ENCODE results near the gene TRIM41.
"Not testable (repeated sequence)": the region's sequence is repeated elsewhere in the genome, so short reads cannot be mapped to it uniquely, and the experiment has no call there.

Gene TRIM41

GRCh38 chr5:181248277-181248676 is 25.2 kb downstream of the TRIM41 start:
- DNase-seq (ENCODE audit: low read depth, low spot score), result no peak

DNA sequence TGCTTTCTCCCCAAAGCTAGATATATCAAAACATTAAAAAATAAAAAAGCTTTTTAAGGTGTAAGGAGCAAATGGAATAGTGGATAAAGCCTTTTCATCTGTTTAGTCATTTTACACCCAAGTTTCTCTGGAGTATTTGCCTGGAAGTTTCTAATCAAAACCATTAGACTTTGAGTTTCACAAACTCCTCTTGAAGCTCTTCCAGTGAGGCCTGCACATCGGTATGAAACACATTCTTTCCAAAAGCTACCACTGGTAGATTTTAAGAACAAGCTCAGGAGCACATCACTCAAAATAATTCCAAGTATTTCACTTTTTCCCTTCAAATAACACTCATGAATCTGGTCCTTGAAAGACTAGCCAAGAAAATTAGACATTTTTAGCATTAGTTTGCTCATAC is 32.2 kb downstream of the TRIM41 start:
- DNase-seq (ENCODE audit: low read depth, low spot score), result no peak

DNA sequence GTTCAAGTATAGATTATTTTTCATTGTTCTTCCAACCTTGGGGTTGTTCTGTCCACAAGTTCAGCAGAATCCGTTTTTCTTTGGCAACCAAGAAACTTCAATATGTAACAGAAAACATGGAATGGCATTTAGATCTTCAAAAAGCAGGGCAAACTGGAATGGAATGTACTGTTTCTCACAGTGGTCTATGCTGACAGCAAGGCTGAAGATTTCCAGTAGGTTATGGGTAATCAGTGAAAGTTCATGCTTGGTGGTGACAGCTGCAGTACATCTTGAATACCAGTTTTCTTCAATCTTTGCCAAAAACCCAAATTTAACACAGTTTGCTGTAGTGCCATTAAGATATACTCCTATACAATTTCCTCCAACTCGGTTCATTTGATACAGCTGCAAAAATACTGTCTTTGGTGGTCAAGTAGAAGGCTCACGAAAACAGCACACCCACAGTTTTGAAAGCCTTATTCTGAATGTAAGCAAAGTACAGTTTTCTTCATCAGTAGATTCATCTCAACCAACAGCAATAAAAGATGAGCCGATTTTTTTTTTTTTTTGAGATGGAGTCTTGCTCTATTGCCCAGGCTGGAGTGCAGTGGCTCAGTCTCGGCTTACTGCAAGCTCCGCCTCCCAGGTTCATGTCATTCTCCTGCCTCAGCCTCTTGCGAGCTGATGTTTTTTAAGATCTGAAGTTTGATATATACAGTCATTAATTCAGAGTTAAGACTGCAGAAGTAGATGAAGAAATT is 32.9 kb downstream of the TRIM41 start:
- DNase-seq (ENCODE audit: low read depth, low spot score), result no peak

GRCh38 chr5:181258576-181258975 is 35.5 kb downstream of the TRIM41 start:
- no peak for DNase-seq (ENCODE audit: low read depth, low spot score)

DNA sequence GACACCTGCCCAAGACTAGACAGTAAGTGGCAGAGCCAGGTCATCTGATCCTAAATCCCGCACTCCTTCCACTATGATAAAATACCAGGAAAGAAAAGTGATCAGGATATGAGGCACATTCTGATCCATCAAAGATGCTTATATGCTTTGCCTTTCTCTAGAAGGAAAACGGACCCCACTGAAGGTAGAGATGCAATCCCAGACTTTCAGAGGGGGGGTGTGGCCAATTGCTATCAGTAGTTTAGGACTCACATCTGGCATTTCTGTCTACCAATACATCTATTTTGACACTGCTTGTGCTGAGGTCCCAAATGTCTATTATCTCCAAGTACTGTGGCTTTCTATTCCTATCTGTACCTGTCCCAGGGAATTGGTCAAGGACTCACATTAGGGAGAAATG is 36.2 kb downstream of the TRIM41 start:
- no peak for DNase-seq (ENCODE audit: low read depth, low spot score)

DNA sequence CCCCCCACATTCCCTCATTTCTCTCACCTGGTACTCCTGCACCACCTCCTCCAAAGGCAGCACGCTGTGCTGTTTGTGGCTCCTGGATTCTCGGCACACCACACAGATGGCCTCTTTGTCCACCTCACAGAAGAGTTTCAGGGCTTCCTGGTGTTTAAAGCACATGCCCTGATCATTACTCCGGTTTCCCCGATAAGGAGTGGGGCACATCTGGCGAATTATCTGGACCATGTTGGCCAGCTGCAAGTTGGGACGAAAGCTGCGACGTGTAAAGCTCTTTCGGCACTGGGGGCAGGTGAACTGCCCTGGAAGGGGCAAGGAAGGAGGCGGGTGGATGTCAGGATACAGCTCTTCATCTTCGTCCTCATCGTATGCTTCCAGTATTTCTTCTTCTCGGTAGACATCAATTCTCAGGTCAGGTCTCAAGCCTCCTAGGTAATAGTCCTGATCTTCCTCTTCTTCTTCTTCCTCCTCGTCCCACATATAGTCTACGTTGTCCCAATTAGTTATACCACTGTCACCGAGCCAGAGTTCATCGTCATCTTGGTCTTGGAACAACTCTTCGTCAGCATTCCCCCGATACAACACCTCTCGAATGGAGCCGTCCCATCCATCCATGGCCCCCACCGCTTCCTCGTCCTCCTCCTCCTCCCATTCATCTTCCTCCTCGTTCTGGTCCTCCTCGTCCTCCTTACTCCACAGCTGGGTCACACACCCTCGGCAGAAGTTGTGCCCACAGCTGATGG is 37.1 kb downstream of the TRIM41 start:
- DNase-seq (ENCODE audit: low read depth, low spot score), result no peak

- peak; percentile 56 for DNase-seq (ENCODE audit: low read depth, low spot score)
Observed at GRCh38 chr5:181260720-181261319, 37.7 kb downstream of the TRIM41 start, which contains the start of gene TRIM52. Gene TRIM52, minus strand, starts transcription at chr5:181261143. Its CDS starts 330 bp downstream, at chr5:181260813.

DNA sequence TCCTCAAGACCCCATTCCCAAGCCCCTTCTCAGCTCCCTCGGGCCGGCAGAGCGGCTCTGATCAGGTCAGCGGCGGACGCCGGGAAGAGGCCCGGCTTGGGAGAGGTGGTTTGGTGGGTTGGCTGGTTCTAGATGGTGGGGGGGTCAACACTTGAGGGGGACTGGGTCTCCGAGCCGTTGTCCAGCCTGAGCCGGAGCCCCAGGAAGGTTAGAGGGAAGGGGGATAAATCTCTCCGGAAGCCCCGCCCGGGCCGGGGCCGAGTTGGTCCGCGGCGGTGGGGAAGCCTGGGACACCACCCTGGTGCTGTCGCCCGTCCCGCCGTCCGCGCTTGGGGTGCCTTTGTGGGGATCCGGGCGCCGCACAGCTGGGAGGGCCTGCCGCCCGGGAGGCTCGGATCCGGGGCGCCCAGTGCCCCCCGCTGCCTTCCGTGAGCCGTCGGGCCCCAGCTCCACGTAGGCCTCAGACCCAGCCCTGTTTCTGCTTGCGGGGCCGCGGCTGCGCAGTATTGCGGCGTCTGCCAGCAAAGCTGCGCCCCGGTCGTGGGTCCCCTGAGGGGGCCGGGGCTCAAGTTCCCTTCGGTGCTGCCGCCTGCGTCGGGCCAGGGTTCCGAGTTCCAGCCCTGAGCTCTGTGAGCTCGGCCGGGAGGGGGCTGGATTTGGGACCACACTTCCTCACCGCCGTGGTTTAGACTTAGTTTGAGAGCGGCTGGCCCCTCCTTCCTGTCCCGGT is 38.4 kb downstream of the TRIM41 start:
- DNase-seq (ENCODE audit: low read depth, low spot score), result no peak

DNA sequence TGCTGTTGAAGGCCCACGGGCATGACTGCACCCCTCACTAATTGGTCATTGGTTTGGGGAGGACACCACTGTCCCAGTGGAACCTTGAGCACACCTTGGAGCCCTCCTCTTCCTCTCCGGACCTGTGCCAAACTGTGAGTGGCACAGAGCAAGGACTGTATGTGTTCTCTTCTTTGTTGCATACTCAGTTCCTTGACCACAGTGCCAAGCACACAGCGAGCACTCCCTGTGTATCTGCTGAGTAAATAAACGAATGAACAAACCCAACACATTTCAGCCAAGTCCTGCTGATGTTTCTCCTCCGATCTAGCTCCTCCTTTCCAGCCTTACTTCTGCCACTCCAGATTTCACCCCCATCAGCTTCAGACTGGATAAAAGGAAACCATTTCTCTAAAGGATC is 40.6 kb downstream of the TRIM41 start:
- DNase-seq (ENCODE audit: low read depth, low spot score), result no peak

DNA sequence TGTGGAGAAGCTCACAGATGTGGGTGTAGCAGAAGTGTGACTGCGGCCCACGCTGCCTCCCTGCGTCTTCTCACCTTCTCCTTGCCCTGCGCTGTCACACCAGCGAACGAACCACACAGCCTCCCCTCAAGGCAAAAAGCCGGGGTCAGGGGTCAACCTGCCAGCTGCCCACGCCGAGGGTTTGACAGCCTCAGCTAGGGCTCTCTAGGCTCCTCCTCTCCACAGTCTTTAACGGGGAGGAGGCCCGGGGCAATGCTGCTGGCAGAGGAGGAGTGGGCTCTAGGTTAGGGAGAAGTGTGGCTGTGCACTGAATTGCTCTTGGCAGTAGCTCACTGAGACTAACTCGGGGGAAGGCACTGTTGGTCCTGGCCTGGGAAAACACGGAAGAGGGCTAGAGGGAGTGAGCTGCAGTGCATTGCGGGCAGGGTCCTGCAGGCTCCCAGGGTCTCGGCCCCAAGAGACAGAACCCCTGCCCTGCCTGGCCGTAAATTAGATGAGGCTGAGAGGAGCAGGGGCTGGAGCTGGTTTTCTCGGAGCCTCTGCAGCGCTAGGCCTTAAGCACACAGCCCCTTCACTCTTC is 42.1 kb downstream of the TRIM41 start:
- no peak for DNase-seq (ENCODE audit: low read depth, low spot score)

- not testable (repeated sequence) for DNase-seq (ENCODE audit: low read depth, low spot score)
Observed at GRCh38 chr5:181267291-181267904, 44.3 kb downstream of the TRIM41 start.

GRCh38 chr5:181267907-181268306 is 44.8 kb downstream of the TRIM41 start:
- DNase-seq (ENCODE audit: low read depth, low spot score), result not testable (repeated sequence)

DNA sequence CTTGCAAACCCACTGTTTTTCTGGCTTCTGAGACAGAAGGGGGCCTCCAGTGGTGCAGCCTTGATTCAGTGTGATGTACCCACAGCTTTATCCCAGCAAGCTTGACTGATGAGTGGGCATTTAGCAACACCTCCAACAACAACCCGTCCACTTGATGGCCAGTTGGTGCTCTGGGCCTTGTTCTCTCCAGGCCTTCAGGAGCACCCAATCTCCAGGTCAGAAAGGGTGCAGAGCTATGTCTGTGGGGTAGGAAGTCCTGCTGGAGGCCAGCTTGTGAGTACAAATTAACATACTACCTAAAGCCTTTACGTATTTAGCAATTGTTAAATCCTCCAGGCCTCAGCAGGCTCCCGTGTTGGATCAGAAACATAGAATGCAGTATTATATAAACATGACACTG is 48.0 kb downstream of the TRIM41 start:
- DNase-seq (ENCODE audit: low read depth, low spot score), result no peak

DNA sequence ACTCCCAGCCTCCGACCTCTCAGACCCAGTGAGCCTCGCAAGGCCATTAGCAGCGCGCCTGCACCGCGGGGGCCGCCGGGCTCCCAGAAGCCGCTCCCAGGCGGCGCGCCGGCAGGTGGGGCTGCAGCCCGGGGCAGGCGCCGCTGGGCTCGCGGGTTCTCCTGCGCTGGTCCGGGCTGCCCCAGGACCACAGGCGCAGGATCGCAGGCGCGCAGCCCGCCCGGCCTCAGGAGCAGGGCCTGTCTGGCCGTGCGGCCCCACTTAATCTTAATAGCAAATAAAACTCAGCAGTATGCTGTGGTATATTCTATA is 50.3 kb downstream of the TRIM41 start:
- not testable (repeated sequence) for DNase-seq (ENCODE audit: low read depth, low spot score)

- DNase-seq (ENCODE audit: low read depth, low spot score), result no peak
Observed at GRCh38 chr5:181280251-181280762, 57.2 kb downstream of the TRIM41 start.

GRCh38 chr5:181281077-181281983 is 58.2 kb downstream of the TRIM41 start:
- DNase-seq (ENCODE audit: low read depth, low spot score), result no peak

DNA sequence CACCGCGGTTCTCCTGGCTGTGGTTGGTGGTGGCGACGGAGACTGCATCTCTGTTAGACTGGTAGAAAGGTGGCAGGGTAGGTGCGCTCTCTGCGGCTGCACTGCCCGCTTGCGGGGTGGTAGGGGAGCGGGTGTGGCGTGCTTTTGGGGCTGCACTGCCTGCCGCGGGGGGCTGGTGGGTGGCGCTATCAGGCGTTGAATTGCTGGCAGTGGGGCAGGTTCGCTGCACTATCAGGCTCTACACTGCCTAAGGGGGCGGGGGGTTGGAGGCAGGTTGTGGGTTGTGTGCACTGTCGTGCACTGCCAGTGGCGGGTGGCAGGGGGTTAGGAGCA is 58.9 kb downstream of the TRIM41 start:
- DNase-seq (ENCODE audit: low read depth, low spot score), result no peak

DNA sequence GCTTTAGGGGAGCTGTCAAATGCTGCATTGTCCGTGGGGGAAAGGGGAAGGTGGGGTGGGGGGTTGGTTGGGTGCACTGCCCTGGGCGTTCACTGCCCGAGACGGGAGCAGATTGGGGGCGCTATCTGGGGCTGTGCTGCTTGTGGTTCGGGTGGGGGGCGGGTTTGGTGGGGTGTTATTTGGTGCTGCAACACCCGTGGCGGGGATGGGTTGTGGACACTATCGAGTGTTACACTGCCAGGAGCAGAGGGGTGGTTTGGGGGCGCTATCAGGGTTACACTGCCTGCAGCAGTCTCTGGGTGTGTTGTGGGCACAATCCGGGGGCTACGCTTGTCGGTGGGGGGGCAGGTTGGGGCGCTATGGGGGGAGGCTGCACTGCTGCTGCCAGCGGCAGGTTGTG is 59.3 kb downstream of the TRIM41 start:
- DNase-seq (ENCODE audit: low read depth, low spot score), result not testable (repeated sequence)

- DNase-seq (ENCODE audit: low read depth, low spot score), result no peak
Observed at GRCh38 chr5:181282874-181283273, 59.8 kb downstream of the TRIM41 start.

GRCh38 chr5:181283347-181283746 is 60.3 kb downstream of the TRIM41 start:
- no peak for DNase-seq (ENCODE audit: low read depth, low spot score)

Measured in brain pericyte (primary cell).